ENCODE measurements around the gene PDE5A. TPM values are rescaled to one million over a fixed set of nuclear protein-coding genes. Genes with fewer than 3 reads are reported as not detected.

The PDE5A gene
- total and polyA plus RNA-seq, 10 of the 15 experiments (the other 5 are each of a cell fraction or from before 2014, with no cell fraction given), result under 0.01 to 3.9 (median 0.26) TPM; not detected in 1

DNA sequence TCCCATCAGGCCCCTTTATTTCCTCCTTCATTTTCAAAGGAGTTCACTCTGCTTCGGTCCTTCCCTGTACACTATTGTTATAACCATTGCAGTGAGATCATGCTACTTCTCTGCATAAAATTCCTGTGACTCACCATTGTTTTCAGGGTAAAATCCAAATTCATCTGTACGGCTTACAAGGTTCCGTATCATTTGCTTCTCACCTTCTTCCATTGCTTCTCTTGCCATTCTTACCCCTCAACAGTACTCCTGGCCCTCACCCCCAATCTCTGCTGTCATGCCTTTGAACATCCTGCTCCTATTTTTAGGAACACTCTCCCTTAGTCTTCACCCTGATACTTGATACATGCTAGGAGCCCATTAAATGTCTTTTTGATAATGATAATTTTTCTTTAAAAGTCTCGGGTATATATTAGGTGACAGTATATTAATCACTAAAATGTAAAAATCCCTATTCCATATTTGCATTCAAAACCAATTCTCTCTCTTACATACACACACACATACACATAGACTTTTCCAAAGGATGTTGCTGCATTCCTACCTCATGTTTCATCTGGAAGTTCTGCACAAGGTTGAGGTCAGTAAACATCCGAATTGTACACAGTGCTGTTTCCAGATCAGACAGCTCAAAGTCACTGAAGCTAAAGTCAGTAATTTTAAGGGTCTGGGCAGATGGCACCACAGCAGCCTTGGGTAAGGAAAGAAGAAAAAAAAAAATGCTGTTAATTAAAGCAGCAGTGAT, 103.4 kb downstream of the PDE5A start:
- ChIA-PET SMC1A (ENCODE audit: uncharacterized antibody, unreplicated experiment) (interaction anchor here (0.7 kb wide), 1 partner anchor 20 kb away, joined by 3 read pairs; no protein-coding TSS in a partner anchor), RAD21 (ENCODE audit: unreplicated experiment) (no interaction called here), CTCF (no interaction called here), POLR2A (no interaction called here)
- H3K9ac ChIP-seq (ENCODE audit: control insufficient read depth, insufficient read depth, low read length), result no peak overlapping the region
- no peak for ATAC-seq
- 86% methylated on average over 5 of the region's 5 CpGs for whole genome bisulfite sequencing (ENCODE audit: insufficient coverage, insufficient replicate concordance, low lambda C conversion rate, missing lambda C conversion rate)
- no peak overlapping the region for H3K27ac ChIP-seq (ENCODE audit: control insufficient read depth, insufficient read depth)
- no peak overlapping the region for H2AFZ ChIP-seq (ENCODE audit: control insufficient read depth, low read depth, low read length)
- H3K9me3 ChIP-seq (replicated peaks; ENCODE audit: control insufficient read depth, insufficient read depth, low read length), result no peaks in the 10 kb centered on the region
- no peak for TF ChIP-seq FOS (IDR thresholded peaks at IDR 0.05; ENCODE audit: borderline replicate concordance, extremely low read depth, insufficient read length)
- intact Hi-C loops (cut with micrococcal nuclease; ENCODE audit: unreplicated experiment) (no loop called here), in situ Hi-C loops (cut with MboI) (no loop called here)
- no peaks in the 10 kb centered on the region for H3K79me2 ChIP-seq (ENCODE audit: control insufficient read depth, insufficient read depth, low read length)
- FAIRE-seq, result no peak
- H3K36me3 ChIP-seq (ENCODE audit: control insufficient read depth in 2 of 2, insufficient read depth in 2 of 2, low read length in 1 of 2), result no peaks in the 10 kb centered on the region
- no peaks in the 10 kb centered on the region for H3K27me3 ChIP-seq (replicated peaks in 1 of 2; ENCODE audit: control insufficient read depth in 2 of 2, insufficient read depth in 2 of 2, low read length in 1 of 2)
- H3K4me1 ChIP-seq (ENCODE audit: control insufficient read depth, insufficient read depth, low read length), result no peaks in the 10 kb centered on the region
- H4K20me1 ChIP-seq (ENCODE audit: control insufficient read depth, insufficient read depth), result no peaks in the 10 kb centered on the region
- no peak for DNase-seq (ENCODE audit: low read depth, low spot score)
- H3K4me3 ChIP-seq, result no peak overlapping the region
- no TSS peak for BruUV-seq (replicated peaks)
- no peak overlapping the region for H3K4me2 ChIP-seq (ENCODE audit: control insufficient read depth, insufficient read depth)

DNA sequence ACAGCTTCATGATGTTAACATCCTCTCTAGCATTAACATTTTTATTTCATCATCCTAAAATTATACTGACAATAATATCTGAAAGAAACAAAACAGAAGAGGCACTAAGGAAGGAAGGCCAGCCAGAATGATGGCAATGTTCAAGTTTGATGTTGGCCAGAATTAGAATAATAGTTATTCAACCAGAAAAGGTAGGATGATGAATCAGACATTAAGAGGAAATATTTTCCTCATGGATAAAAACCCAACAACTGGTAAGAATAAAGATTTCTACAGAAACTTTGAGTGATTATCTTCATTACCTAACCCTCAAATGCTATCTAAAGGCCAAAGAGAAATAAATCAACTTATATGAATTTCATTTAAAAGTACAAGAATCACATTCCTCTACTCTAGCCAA, 105.2 kb downstream of the PDE5A start:
- ATAC-seq, result no peak
- H4K20me1 ChIP-seq (ENCODE audit: control insufficient read depth, insufficient read depth), result no peaks in the 10 kb centered on the region
- FAIRE-seq, result no peak
- no peak overlapping the region for H3K4me3 ChIP-seq
- no peak overlapping the region for H2AFZ ChIP-seq (ENCODE audit: control insufficient read depth, low read depth, low read length)
- no peaks in the 10 kb centered on the region for H3K36me3 ChIP-seq (ENCODE audit: control insufficient read depth in 2 of 2, insufficient read depth in 2 of 2, low read length in 1 of 2)
- intact Hi-C loops (cut with micrococcal nuclease; ENCODE audit: unreplicated experiment), result no loop called here
- no peak overlapping the region for H3K27ac ChIP-seq (ENCODE audit: control insufficient read depth, insufficient read depth)
- no peaks in the 10 kb centered on the region for H3K27me3 ChIP-seq (replicated peaks in 1 of 2; ENCODE audit: control insufficient read depth in 2 of 2, insufficient read depth in 2 of 2, low read length in 1 of 2)
- no peaks in the 10 kb centered on the region for H3K9me3 ChIP-seq (replicated peaks; ENCODE audit: control insufficient read depth, insufficient read depth, low read length)
- H3K79me2 ChIP-seq (ENCODE audit: control insufficient read depth, insufficient read depth, low read length), result no peaks in the 10 kb centered on the region
- ChIA-PET SMC1A (ENCODE audit: uncharacterized antibody, unreplicated experiment) (no interaction called here), RAD21 (ENCODE audit: unreplicated experiment) (no interaction called here), POLR2A (no interaction called here), CTCF (no interaction called here)
- no TSS peak for BruUV-seq (replicated peaks)
- DNase-seq (ENCODE audit: low read depth, low spot score), result no peak
- in situ Hi-C loops (cut with MboI), result no loop called here
- no peaks in the 10 kb centered on the region for H3K4me1 ChIP-seq (ENCODE audit: control insufficient read depth, insufficient read depth, low read length)
- H3K9ac ChIP-seq (ENCODE audit: control insufficient read depth, insufficient read depth, low read length), result no peak overlapping the region
- no peak overlapping the region for H3K4me2 ChIP-seq (ENCODE audit: control insufficient read depth, insufficient read depth)
- TF ChIP-seq FOS (IDR thresholded peaks at IDR 0.05; ENCODE audit: borderline replicate concordance, extremely low read depth, insufficient read length) (no peak), BMI1 (IDR thresholded peaks at IDR 0.05; ENCODE audit: borderline replicate concordance) (no peak), ZNF24 (IDR thresholded peaks at IDR 0.05) (no peak), ATF2 (IDR thresholded peaks at IDR 0.05; ENCODE audit: low read length) (no peak), MLLT1 (IDR thresholded peaks at IDR 0.05) (no peak), CREB1 (IDR thresholded peaks at IDR 0.05; ENCODE audit: low read depth) (no peak), WRNIP1 (IDR thresholded peaks at IDR 0.05; ENCODE audit: borderline replicate concordance, low read depth, low read length) (no peak), SPI1 (IDR thresholded peaks at IDR 0.05; ENCODE audit: borderline replicate concordance, insufficient read depth, low read depth, low read length) (no peak), ATF3 (IDR thresholded peaks at IDR 0.05; ENCODE audit: borderline replicate concordance, extremely low read depth, low read depth, low read length) (no peak), HCFC1 (IDR thresholded peaks at IDR 0.05; ENCODE audit: low read length) (no peak)
- TF ChIP-seq, protein P1, sequence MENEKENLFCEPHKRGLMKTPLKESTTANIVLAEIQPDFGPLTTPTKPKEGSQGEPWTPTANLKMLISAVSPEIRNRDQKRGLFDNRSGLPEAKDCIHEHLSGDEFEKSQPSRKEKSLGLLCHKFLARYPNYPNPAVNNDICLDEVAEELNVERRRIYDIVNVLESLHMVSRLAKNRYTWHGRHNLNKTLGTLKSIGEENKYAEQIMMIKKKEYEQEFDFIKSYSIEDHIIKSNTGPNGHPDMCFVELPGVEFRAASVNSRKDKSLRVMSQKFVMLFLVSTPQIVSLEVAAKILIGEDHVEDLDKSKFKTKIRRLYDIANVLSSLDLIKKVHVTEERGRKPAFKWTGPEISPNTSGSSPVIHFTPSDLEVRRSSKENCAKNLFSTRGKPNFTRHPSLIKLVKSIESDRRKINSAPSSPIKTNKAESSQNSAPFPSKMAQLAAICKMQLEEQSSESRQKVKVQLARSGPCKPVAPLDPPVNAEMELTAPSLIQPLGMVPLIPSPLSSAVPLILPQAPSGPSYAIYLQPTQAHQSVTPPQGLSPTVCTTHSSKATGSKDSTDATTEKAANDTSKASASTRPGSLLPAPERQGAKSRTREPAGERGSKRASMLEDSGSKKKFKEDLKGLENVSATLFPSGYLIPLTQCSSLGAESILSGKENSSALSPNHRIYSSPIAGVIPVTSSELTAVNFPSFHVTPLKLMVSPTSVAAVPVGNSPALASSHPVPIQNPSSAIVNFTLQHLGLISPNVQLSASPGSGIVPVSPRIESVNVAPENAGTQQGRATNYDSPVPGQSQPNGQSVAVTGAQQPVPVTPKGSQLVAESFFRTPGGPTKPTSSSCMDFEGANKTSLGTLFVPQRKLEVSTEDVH (IDR thresholded peaks at IDR 0.05; ENCODE audit: low read depth, partially characterized antibody), result no peak

All from GM12878 (cell line).